Measurements from ENCODE around the gene SLC47A2. TPM values are rescaled to one million over a fixed set of nuclear protein-coding genes. Genes with fewer than 3 reads are reported as not detected.
A peak's percentile ranks its signal among the peaks of the same experiment; 100 is the strongest.

Gene SLC47A2
- total and polyA plus RNA-seq, 2 experiments from 2014 or later, result not detected

DNA sequence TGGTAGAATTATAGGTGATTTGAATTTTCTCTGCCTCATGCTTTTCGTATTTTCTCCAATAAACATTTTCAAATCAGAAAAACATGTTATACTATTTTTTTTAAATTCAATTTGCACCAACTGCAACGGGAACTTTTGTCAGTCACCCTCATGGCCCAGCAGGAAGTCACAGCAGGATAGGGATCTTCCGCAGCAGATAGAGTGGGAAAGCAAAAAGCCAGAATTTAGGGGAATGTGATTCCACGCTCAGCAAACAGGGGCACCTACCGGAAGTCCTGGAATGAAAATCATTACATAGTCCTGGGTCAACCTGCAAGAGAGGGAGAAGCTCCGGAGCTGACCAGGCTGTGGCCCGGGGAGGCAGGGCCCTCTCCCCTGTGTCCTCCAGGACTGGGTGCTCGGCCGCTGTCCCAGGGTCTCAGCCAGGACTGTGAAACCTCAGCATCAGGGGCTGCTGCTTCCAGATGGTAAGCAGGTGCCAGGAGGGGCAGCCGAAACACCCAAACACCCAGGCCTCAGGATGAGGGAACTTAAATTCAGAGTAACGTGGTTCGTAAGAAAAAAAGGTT, 3.9 kb downstream of the SLC47A2 start:
- H3K36me3 ChIP-seq (ENCODE audit: insufficient read depth), result no peaks in the 10 kb centered on the region
- H3K4me1 ChIP-seq (ENCODE audit: insufficient read depth), result 0 out of 2 replicates have a peak, but pooled peaks cover 6% of the 10 kb centered on the region
- no peaks in the 10 kb centered on the region for H3K9me2 ChIP-seq (ENCODE audit: insufficient read depth)
- 0 out of 2 replicates have a peak overlapping the region, but pooled peaks have one; percentile 30 for H3K27ac ChIP-seq (ENCODE audit: low read depth)
- Mint-ChIP-seq H3K27me3 (ENCODE audit: insufficient read depth, low read depth, poor library complexity) (peaks cover 5% of the 10 kb centered on the region), H3K9me3 (no peaks in the 10 kb centered on the region), H3K4me3 (no peak overlapping the region), H3K27ac (no peak overlapping the region), H3K36me3 (ENCODE audit: low read depth) (no peaks in the 10 kb centered on the region), H3K4me1 (peaks cover 14% of the 10 kb centered on the region; the same call in 2 of the 3 replicates)
- TF ChIP-seq CREB1 (CRISPR knock-in tag; IDR thresholded peaks at IDR 0.05; ENCODE audit: low read depth), result no peak
- TF ChIP-seq POLR2AphosphoS5 (IDR thresholded peaks at IDR 0.05; ENCODE audit: low read depth), result no peak
- TF ChIP-seq ZNF114 (CRISPR knock-in tag; IDR thresholded peaks at IDR 0.05), result no peak
- TF ChIP-seq, protein P1, sequence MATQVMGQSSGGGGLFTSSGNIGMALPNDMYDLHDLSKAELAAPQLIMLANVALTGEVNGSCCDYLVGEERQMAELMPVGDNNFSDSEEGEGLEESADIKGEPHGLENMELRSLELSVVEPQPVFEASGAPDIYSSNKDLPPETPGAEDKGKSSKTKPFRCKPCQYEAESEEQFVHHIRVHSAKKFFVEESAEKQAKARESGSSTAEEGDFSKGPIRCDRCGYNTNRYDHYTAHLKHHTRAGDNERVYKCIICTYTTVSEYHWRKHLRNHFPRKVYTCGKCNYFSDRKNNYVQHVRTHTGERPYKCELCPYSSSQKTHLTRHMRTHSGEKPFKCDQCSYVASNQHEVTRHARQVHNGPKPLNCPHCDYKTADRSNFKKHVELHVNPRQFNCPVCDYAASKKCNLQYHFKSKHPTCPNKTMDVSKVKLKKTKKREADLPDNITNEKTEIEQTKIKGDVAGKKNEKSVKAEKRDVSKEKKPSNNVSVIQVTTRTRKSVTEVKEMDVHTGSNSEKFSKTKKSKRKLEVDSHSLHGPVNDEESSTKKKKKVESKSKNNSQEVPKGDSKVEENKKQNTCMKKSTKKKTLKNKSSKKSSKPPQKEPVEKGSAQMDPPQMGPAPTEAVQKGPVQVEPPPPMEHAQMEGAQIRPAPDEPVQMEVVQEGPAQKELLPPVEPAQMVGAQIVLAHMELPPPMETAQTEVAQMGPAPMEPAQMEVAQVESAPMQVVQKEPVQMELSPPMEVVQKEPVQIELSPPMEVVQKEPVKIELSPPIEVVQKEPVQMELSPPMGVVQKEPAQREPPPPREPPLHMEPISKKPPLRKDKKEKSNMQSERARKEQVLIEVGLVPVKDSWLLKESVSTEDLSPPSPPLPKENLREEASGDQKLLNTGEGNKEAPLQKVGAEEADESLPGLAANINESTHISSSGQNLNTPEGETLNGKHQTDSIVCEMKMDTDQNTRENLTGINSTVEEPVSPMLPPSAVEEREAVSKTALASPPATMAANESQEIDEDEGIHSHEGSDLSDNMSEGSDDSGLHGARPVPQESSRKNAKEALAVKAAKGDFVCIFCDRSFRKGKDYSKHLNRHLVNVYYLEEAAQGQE (IDR thresholded peaks at IDR 0.05; ENCODE audit: unreplicated experiment), result no peak
- no peak for TF ChIP-seq EZH2phosphoT487 (IDR thresholded peaks at IDR 0.05; ENCODE audit: unreplicated experiment)
- TF ChIP-seq NANOG (IDR thresholded peaks at IDR 0.05; ENCODE audit: borderline replicate concordance), result no peak
- no peak overlapping the region for H2AFZ ChIP-seq
- no peaks in the 10 kb centered on the region for H3K79me2 ChIP-seq (replicated peaks; ENCODE audit: insufficient read depth)
- no peaks in the 10 kb centered on the region for H3F3A ChIP-seq (replicated peaks; ENCODE audit: low read depth)
- no peak for ATAC-seq
- no peaks in the 10 kb centered on the region for H3K27me3 ChIP-seq (ENCODE audit: insufficient read depth)
- no peaks in the 10 kb centered on the region for H4K20me1 ChIP-seq (replicated peaks; ENCODE audit: insufficient read depth)
- H3K4me3 ChIP-seq, result no peak overlapping the region
- no peak for DNase-seq (ENCODE audit: low spot score)
- H3K4me2 ChIP-seq, result no peak overlapping the region

DNA sequence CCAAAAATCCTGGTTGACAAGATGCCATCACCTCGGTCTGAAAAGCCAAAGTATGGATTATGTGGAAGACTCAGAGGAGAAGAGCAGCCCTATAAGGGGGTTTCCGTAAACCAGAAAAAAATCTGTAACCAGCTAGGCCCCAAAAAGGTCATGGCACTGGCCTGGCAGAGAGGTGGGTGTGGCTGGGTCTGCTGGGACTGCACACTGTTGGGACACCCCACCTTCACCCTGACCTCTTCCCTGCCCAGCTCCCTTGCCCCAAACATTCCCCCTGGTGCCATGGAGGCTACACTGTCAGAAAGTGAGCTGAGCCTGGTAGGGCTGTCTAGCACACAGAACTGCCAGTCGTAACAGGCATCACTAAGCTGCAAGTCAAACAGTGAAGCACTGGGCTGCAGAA, 6.5 kb downstream of the SLC47A2 start:
- Histone ChIP-seq H3K79me2 (replicated peaks; ENCODE audit: insufficient read depth) (no peaks in the 10 kb centered on the region), H3K4me3 (no peak overlapping the region), H3K27ac (ENCODE audit: low read depth) (no peak overlapping the region), H4K20me1 (replicated peaks; ENCODE audit: insufficient read depth) (no peaks in the 10 kb centered on the region), H3K27me3 (ENCODE audit: insufficient read depth) (no peaks in the 10 kb centered on the region), H3K9me2 (ENCODE audit: insufficient read depth) (no peaks in the 10 kb centered on the region), H3K4me2 (no peak overlapping the region), H3K36me3 (ENCODE audit: insufficient read depth) (no peaks in the 10 kb centered on the region), H2AFZ (no peak overlapping the region), H3F3A (replicated peaks; ENCODE audit: low read depth) (no peaks in the 10 kb centered on the region), H3K4me1 (ENCODE audit: insufficient read depth) (peaks cover 11% of the 10 kb centered on the region; the same call in 1 of the 2 replicates)
- Mint-ChIP-seq H3K4me1 (peaks cover 23% of the 10 kb centered on the region), H3K27me3 (ENCODE audit: insufficient read depth, low read depth, poor library complexity) (peaks cover 8% of the 10 kb centered on the region), H3K4me3 (no peak overlapping the region), H3K27ac (no peak overlapping the region), H3K36me3 (ENCODE audit: low read depth) (no peaks in the 10 kb centered on the region), H3K9me3 (no peaks in the 10 kb centered on the region)
- DNase-seq (ENCODE audit: low spot score) (no peak), ATAC-seq (no peak)
- TF ChIP-seq, protein P2, sequence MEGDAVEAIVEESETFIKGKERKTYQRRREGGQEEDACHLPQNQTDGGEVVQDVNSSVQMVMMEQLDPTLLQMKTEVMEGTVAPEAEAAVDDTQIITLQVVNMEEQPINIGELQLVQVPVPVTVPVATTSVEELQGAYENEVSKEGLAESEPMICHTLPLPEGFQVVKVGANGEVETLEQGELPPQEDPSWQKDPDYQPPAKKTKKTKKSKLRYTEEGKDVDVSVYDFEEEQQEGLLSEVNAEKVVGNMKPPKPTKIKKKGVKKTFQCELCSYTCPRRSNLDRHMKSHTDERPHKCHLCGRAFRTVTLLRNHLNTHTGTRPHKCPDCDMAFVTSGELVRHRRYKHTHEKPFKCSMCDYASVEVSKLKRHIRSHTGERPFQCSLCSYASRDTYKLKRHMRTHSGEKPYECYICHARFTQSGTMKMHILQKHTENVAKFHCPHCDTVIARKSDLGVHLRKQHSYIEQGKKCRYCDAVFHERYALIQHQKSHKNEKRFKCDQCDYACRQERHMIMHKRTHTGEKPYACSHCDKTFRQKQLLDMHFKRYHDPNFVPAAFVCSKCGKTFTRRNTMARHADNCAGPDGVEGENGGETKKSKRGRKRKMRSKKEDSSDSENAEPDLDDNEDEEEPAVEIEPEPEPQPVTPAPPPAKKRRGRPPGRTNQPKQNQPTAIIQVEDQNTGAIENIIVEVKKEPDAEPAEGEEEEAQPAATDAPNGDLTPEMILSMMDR (conservative IDR thresholded peaks at IDR 0.05; ENCODE audit: low read depth in 2 of 2), result no peak
- TF ChIP-seq NANOG (IDR thresholded peaks at IDR 0.05; ENCODE audit: borderline replicate concordance), result no peak
- no peak for TF ChIP-seq STAT1 (IDR thresholded peaks at IDR 0.05; ENCODE audit: unreplicated experiment)
- TF ChIP-seq, protein P3, sequence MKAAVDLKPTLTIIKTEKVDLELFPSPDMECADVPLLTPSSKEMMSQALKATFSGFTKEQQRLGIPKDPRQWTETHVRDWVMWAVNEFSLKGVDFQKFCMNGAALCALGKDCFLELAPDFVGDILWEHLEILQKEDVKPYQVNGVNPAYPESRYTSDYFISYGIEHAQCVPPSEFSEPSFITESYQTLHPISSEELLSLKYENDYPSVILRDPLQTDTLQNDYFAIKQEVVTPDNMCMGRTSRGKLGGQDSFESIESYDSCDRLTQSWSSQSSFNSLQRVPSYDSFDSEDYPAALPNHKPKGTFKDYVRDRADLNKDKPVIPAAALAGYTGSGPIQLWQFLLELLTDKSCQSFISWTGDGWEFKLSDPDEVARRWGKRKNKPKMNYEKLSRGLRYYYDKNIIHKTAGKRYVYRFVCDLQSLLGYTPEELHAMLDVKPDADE (IDR thresholded peaks at IDR 0.05), result no peak
- TF ChIP-seq CREB1 (CRISPR knock-in tag; IDR thresholded peaks at IDR 0.05; ENCODE audit: low read depth), result no peak
